ENCODE measurements around the gene C5AR2.

GRCh38 chr19:47305309-47305751, 26.6 kb upstream of the C5AR2 start:
- TF ChIP-seq CTCF (conservative IDR thresholded peaks at IDR 0.05; ENCODE audit: low read depth, low read length) (peak; percentile 97), EZH2 (IDR thresholded peaks at IDR 0.05; ENCODE audit: borderline replicate concordance, low read depth, low read length, poor library complexity, severe bottlenecking) (no peak)

Measured in A673 (cell line).